Brain microvascular endothelial cell (primary cell): Measurements from ENCODE around the gene CCDC60.

Experiments
- DNase-seq: peaks from one replicate; pipeline ENCODE4 v3.0.0-alpha.2; 2020
- H3K27ac ChIP-seq: fragments of 250-450 bp; sonication (Bioruptor Pico); 2 replicates; pipeline ENCODE4 v1.5.1; 2020; ENCODE audit warnings: mild to moderate bottlenecking, moderate library complexity
- H3K27me3 ChIP-seq: fragments of 250-450 bp; sonication (Bioruptor Pico); replicated peaks from 2 replicates; pipeline ENCODE4 v1.5.1; 2020; ENCODE audit warnings: mild to moderate bottlenecking
- H3K36me3 ChIP-seq: fragments of 250-450 bp; sonication (Bioruptor Pico); replicated peaks from 2 replicates; pipeline ENCODE4 v1.5.1; 2020; ENCODE audit warnings: mild to moderate bottlenecking
- H3K4me3 ChIP-seq: 2 replicates; pipeline ENCODE4 v1.5.1; 2011; ENCODE audit warnings: low read depth, mild to moderate bottlenecking, control low read depth, low read length, moderate library complexity
- in situ Hi-C: cut with HindIII; loops from 2 replicates; pipeline ENCODE4 v1.10.0; 2017; ENCODE audit warnings: low sequenced_read_pairs, low pct_ligation_motif_present
- TF ChIP-seq, protein P1 (sequence below): IDR thresholded peaks from 2 replicates; pipeline ENCODE4 v1.5.1; 2011; ENCODE audit warnings: low read depth, mild to moderate bottlenecking, moderate library complexity, low read length, control low read depth, inconsistent platforms; ENCODE audit errors: missing control alignments

The CCDC60 gene

DNA sequence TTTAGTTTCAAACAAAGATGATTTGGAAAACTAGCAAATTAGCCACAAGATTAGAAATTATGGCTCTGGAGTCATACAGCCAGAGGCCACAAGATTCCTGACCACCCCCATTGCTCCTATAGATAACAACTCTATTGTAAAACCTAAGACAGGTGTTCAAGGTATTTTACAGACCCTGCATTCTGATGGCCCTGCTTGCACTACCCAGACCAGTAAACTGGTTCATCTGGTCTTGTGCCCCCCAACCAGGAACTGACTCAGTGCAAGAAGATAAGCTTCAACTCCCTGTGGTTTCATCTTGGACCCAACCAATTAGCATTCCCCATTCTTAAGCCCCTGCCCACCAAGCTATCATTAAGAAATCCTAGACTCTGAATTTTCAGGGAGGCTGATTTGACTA, 125.0 kb downstream of the CCDC60 start:
- in situ Hi-C loops: no loop called here
- TF ChIP-seq, protein P1, sequence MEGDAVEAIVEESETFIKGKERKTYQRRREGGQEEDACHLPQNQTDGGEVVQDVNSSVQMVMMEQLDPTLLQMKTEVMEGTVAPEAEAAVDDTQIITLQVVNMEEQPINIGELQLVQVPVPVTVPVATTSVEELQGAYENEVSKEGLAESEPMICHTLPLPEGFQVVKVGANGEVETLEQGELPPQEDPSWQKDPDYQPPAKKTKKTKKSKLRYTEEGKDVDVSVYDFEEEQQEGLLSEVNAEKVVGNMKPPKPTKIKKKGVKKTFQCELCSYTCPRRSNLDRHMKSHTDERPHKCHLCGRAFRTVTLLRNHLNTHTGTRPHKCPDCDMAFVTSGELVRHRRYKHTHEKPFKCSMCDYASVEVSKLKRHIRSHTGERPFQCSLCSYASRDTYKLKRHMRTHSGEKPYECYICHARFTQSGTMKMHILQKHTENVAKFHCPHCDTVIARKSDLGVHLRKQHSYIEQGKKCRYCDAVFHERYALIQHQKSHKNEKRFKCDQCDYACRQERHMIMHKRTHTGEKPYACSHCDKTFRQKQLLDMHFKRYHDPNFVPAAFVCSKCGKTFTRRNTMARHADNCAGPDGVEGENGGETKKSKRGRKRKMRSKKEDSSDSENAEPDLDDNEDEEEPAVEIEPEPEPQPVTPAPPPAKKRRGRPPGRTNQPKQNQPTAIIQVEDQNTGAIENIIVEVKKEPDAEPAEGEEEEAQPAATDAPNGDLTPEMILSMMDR: no peak
- Histone ChIP-seq H3K27me3 (no peaks in the 10 kb centered on the region), H3K36me3 (no peaks in the 10 kb centered on the region), H3K27ac (no peak overlapping the region), H3K4me3 (no peak overlapping the region)
- no peak for DNase-seq

- in situ Hi-C loops: no loop called here
- Histone ChIP-seq H3K4me3 (no peak overlapping the region), H3K27me3 (no peaks in the 10 kb centered on the region), H3K36me3 (no peaks in the 10 kb centered on the region), H3K27ac (no peak overlapping the region)
- TF ChIP-seq, protein P1: no peak
- no peak for DNase-seq
These were observed 126.3 kb downstream of the CCDC60 start for GRCh38 chr12:119460876-119461275.

GRCh38 chr12:119461636-119462214, 127.2 kb downstream of the CCDC60 start:
- no peaks in the 10 kb centered on the region for H3K36me3 ChIP-seq
- TF ChIP-seq, protein P1: no peak
- H3K27ac ChIP-seq: no peak overlapping the region
- H3K27me3 ChIP-seq: no peaks in the 10 kb centered on the region
- H3K4me3 ChIP-seq: no peak overlapping the region
- DNase-seq: no peak
- in situ Hi-C loops: no loop called here

GRCh38 chr12:119463211-119463926, 128.8 kb downstream of the CCDC60 start:
- TF ChIP-seq, protein P1: no peak
- H3K27me3 ChIP-seq: no peaks in the 10 kb centered on the region
- in situ Hi-C loops: no loop called here
- H3K27ac ChIP-seq: no peak overlapping the region
- H3K36me3 ChIP-seq: no peaks in the 10 kb centered on the region
- no peak overlapping the region for H3K4me3 ChIP-seq
- no peak for DNase-seq

- no peak overlapping the region for H3K4me3 ChIP-seq
- DNase-seq: no peak
- H3K27ac ChIP-seq: no peak overlapping the region
- in situ Hi-C loops: no loop called here
- TF ChIP-seq, protein P1: no peak
- no peaks in the 10 kb centered on the region for H3K36me3 ChIP-seq
- H3K27me3 ChIP-seq: no peaks in the 10 kb centered on the region
These were observed 133.8 kb downstream of the CCDC60 start for GRCh38 chr12:119468296-119468695.
